Calu3 (cell line): ENCODE data around the gene MREG. TPM values are rescaled to one million over a fixed set of nuclear protein-coding genes. Genes with fewer than 3 reads are reported as not detected.
A peak's percentile ranks its signal among the peaks of the same experiment; 100 is the strongest.
"Not testable (repeated sequence)": the region's sequence is repeated elsewhere in the genome, so short reads cannot be mapped to it uniquely, and the experiment has no call there.

ENCODE experiments used
- BruUV-seq: library from RNA; stranded (reverse); fragments of 400-500 nt; replicated peaks from 2 replicates; lab custom pipeline; 2021; lab: Mats Ljungman, UMichigan
- CTCF ChIA-PET: fragments of 300-600 bp; sonication (Branson Sonifier 250); formaldehyde crosslinking; loops from one replicate; lab custom pipeline; 2022; ENCODE audit warnings: antibody characterized with exemption; lab: Charles Lee
- DNase-seq: peaks from one replicate; pipeline ENCODE4 v3.0.0; 2022
- H3K27ac Mint-ChIP-seq: one replicate; pipeline ENCODE4 v1.8.0; 2022; ENCODE audit warnings: mixed read lengths; ENCODE audit not compliant: unreplicated experiment
- H3K27me3 Mint-ChIP-seq: one replicate; pipeline ENCODE4 v1.8.0; 2022; ENCODE audit warnings: mixed read lengths; ENCODE audit not compliant: unreplicated experiment
- H3K36me3 Mint-ChIP-seq: one replicate; pipeline ENCODE4 v1.8.0; 2022; ENCODE audit warnings: mild to moderate bottlenecking, moderate library complexity, mixed read lengths; ENCODE audit not compliant: insufficient read depth, unreplicated experiment
- H3K4me1 Mint-ChIP-seq: one replicate; pipeline ENCODE4 v1.8.0; 2022; ENCODE audit warnings: mild to moderate bottlenecking, low read depth, mixed read lengths; ENCODE audit not compliant: unreplicated experiment
- H3K4me3 Mint-ChIP-seq: one replicate; pipeline ENCODE4 v1.8.0; 2022; ENCODE audit warnings: mild to moderate bottlenecking, low read depth, moderate library complexity, mixed read lengths; ENCODE audit not compliant: unreplicated experiment
- H3K9me3 Mint-ChIP-seq: one replicate; pipeline ENCODE4 v1.8.0; 2022; ENCODE audit warnings: low read depth, mixed read lengths; ENCODE audit not compliant: unreplicated experiment
- CTCF ChIP-seq: fragments of 200-600 bp; IDR thresholded peaks from one replicate; pipeline ENCODE4 v1.8.0; 2022; ENCODE audit warnings: antibody characterized with exemption; ENCODE audit not compliant: unreplicated experiment
- intact Hi-C: fragments of 100-400 bp; cut with micrococcal nuclease; formaldehyde crosslinking; loops from one replicate; pipeline ENCODE4 v1.10.0; 2022; ENCODE audit not compliant: unreplicated experiment
- total RNA-seq: library from RNA; stranded (reverse); gene quantifications from 2 replicates; pipeline ENCODE4 v1.2.3, GENCODE V29; 2022

The MREG gene
- total RNA-seq, 1 experiment from 2014 or later: 29.7 TPM

- H3K27me3 Mint-ChIP-seq: no peaks in the 10 kb centered on the region
- no peak for DNase-seq
- peak overlapping the region; percentile 11 for H3K4me3 Mint-ChIP-seq
These were observed 82.7 kb downstream of the MREG start for GRCh38 chr2:215930505-215931253.

GRCh38 chr2:215929602-215930335, 83.6 kb downstream of the MREG start:
- BruUV-seq: no TSS peak
- intact Hi-C loops: loop anchor here (5.0 to 10.0 kb wide), 2 partner anchors 655 to 967 kb away; no protein-coding TSS in a partner anchor
- CTCF ChIA-PET: no interaction called here
- no peak for DNase-seq
- no peak overlapping the region for H3K4me3 Mint-ChIP-seq
- H3K4me1 Mint-ChIP-seq: peaks cover 17% of the 10 kb centered on the region
- no peaks in the 10 kb centered on the region for H3K27me3 Mint-ChIP-seq
- no peaks in the 10 kb centered on the region for H3K9me3 Mint-ChIP-seq
- TF ChIP-seq CTCF: no peak
- peaks cover 5% of the 10 kb centered on the region for H3K36me3 Mint-ChIP-seq
- H3K27ac Mint-ChIP-seq: peak overlapping the region; percentile 17

More at GRCh38 chr2:215930505-215931253, 82.7 kb downstream of the MREG start:
- H3K36me3 Mint-ChIP-seq: peaks cover 5% of the 10 kb centered on the region
- CTCF ChIA-PET: interaction anchor here (0.9 to 1.3 kb wide), 4 partner anchors 19 to 970 kb away, joined by 3 to 6 read pairs (median 3); no protein-coding TSS in a partner anchor
- no peak for TF ChIP-seq CTCF
- peak overlapping the region; percentile 17 for H3K27ac Mint-ChIP-seq
- BruUV-seq: no TSS peak
- peaks cover 17% of the 10 kb centered on the region for H3K4me1 Mint-ChIP-seq
- H3K9me3 Mint-ChIP-seq: no peaks in the 10 kb centered on the region
- intact Hi-C loops: loop anchor here (5.0 to 10.0 kb wide), 2 partner anchors 656 to 968 kb away; no protein-coding TSS in a partner anchor

GRCh38 chr2:215928086-215928485, 85.3 kb downstream of the MREG start:
- no TSS peak for BruUV-seq

GRCh38 chr2:215926992-215927391, 86.4 kb downstream of the MREG start:
- peaks cover 17% of the 10 kb centered on the region for H3K4me1 Mint-ChIP-seq
- H3K4me3 Mint-ChIP-seq, H3K9me3 Mint-ChIP-seq, H3K36me3 Mint-ChIP-seq, intact Hi-C loops, BruUV-seq, CTCF ChIA-PET, DNase-seq, H3K27ac Mint-ChIP-seq, H3K27me3 Mint-ChIP-seq: not testable (repeated sequence)

More at GRCh38 chr2:215928086-215928485, 85.3 kb downstream of the MREG start:
- peaks cover under 1% of the 10 kb centered on the region for H3K36me3 Mint-ChIP-seq
- H3K4me1 Mint-ChIP-seq: peaks cover 17% of the 10 kb centered on the region
- no peak overlapping the region for H3K4me3 Mint-ChIP-seq
- TF ChIP-seq CTCF: no peak
- no peak overlapping the region for H3K27ac Mint-ChIP-seq
- no peak for DNase-seq
- no peaks in the 10 kb centered on the region for H3K9me3 Mint-ChIP-seq
- no peaks in the 10 kb centered on the region for H3K27me3 Mint-ChIP-seq
- CTCF ChIA-PET: no interaction called here
- intact Hi-C loops: no loop called here
